CD4-positive, alpha-beta memory T cell (primary cell): ENCODE measurements around the gene FSTL4. TPM values are rescaled to one million over a fixed set of nuclear protein-coding genes. Genes with fewer than 3 reads are reported as not detected.

ENCODE experiments used
- CTCF ChIA-PET: fragments of 350-600 bp; sonication (Branson Sonifier 250); formaldehyde crosslinking; loops from one replicate; lab custom pipeline; 2021; ENCODE audit warnings: inconsistent platforms; ENCODE audit not compliant: partially characterized antibody; lab: Charles Lee
- POLR2A ChIA-PET: fragments of 350-600 bp; sonication (Branson Sonifier 250); formaldehyde crosslinking; loops from one replicate; lab custom pipeline; 2021; ENCODE audit not compliant: partially characterized antibody; lab: Charles Lee
- DNase-seq, 5 donors: peaks; one replicate each; pipeline versions ENCODE4 v3.0.0 to v3.0.0-alpha.2; 2020 to 2022; ENCODE audit warnings: mixed read lengths in 1 of 5
- H3K27ac ChIP-seq: one replicate; pipeline ENCODE4 v1.7.0; 2013; ENCODE audit warnings: low read depth, low read length
- H3K27me3 ChIP-seq: 2 replicates; pipeline ENCODE4 v1.7.0; 2013; ENCODE audit warnings: mild to moderate bottlenecking, low read length, moderate library complexity; ENCODE audit not compliant: insufficient read depth
- H3K36me3 ChIP-seq: 2 replicates; pipeline ENCODE4 v1.7.0; 2013; ENCODE audit warnings: mild to moderate bottlenecking, low read length, moderate library complexity; ENCODE audit not compliant: insufficient read depth
- H3K4me1 ChIP-seq: 2 replicates; pipeline ENCODE4 v1.7.0; 2013; ENCODE audit warnings: mild to moderate bottlenecking, low read length, moderate library complexity; ENCODE audit not compliant: insufficient read depth
- H3K4me3 ChIP-seq, 2 donors: one replicate each; pipeline ENCODE4 v1.7.0; 2013; ENCODE audit warnings: low read length in 2 of 2, mild to moderate bottlenecking in 1 of 2
- H3K9me3 ChIP-seq, 2 donors: one replicate each; pipeline ENCODE4 v1.7.0; 2013; ENCODE audit warnings: low read length in 2 of 2, control low read depth in 1 of 2; ENCODE audit not compliant: control insufficient read depth in 1 of 2
- H3K27ac Mint-ChIP-seq, 7 donors: one replicate each; pipeline ENCODE4 v1.8.0; 2020 to 2021; ENCODE audit warnings: mixed read lengths in 7 of 7, mild to moderate bottlenecking in 6 of 7, inconsistent platforms in 3 of 7, moderate library complexity in 3 of 7
- H3K27me3 Mint-ChIP-seq, 2 donors: one replicate each; pipeline ENCODE4 v1.8.0; 2020 to 2021; ENCODE audit warnings: mixed read lengths in 2 of 2
- H3K36me3 Mint-ChIP-seq, 2 donors: one replicate each; pipeline ENCODE4 v1.8.0; 2020 to 2021; ENCODE audit warnings: mixed read lengths in 2 of 2, inconsistent platforms in 1 of 2, mild to moderate bottlenecking in 1 of 2
- H3K4me1 Mint-ChIP-seq, 4 donors: one replicate each; pipeline ENCODE4 v1.8.0; 2020 to 2021; ENCODE audit warnings: mixed read lengths in 4 of 4, mild to moderate bottlenecking in 1 of 4
- H3K4me3 Mint-ChIP-seq, 8 donors: one replicate each; pipeline ENCODE4 v1.8.0; 2020 to 2021; ENCODE audit warnings: mixed read lengths in 8 of 8, mild to moderate bottlenecking in 7 of 8, moderate library complexity in 6 of 8, inconsistent platforms in 3 of 8
- H3K9me3 Mint-ChIP-seq, 8 donors: one replicate each; pipeline ENCODE4 v1.8.0; 2020 to 2021; ENCODE audit warnings: mixed read lengths in 8 of 8, mild to moderate bottlenecking in 5 of 8, inconsistent platforms in 3 of 8, moderate library complexity in 1 of 8
- intact Hi-C: fragments of 100-400 bp; cut with micrococcal nuclease; formaldehyde crosslinking; loops from one replicate; pipeline ENCODE4 v1.15.1; 2023
- polyA plus RNA-seq, 2 donors: library from polyadenylated mRNA; unstranded; fragments of 300-500 nt; fragmentation: Illumina TruSeq; gene quantifications; one replicate each; pipeline ENCODE4 v1.2.3, GENCODE V29; 2021
- total RNA-seq, 2 experiments: library from RNA; stranded (reverse); gene quantifications; one replicate each; pipeline ENCODE4 v1.2.3, GENCODE V29; 2021

FSTL4 gene
- total and polyA plus RNA-seq, 4 experiments from 2014 or later, result not detected

GRCh38 chr5:133340002-133340755 lies 272.2 kb downstream of the FSTL4 start:
- H3K27ac ChIP-seq, result no peak overlapping the region
- H3K4me3 Mint-ChIP-seq, result no peak overlapping the region
- intact Hi-C loops, result no loop called here
- H3K27me3 ChIP-seq, result no peaks in the 10 kb centered on the region
- POLR2A ChIA-PET, result no interaction called here
- H3K9me3 Mint-ChIP-seq, result peaks cover 0 to 2% (median 0%) of the 10 kb centered on the region in 8 donors
- H3K36me3 ChIP-seq, result no peaks in the 10 kb centered on the region
- no peaks in the 10 kb centered on the region for H3K36me3 Mint-ChIP-seq
- H3K4me3 ChIP-seq, result no peak overlapping the region
- DNase-seq, result no peak
- no peak overlapping the region for H3K27ac Mint-ChIP-seq
- peaks cover 0 to 1% of the 10 kb centered on the region in 2 donors for H3K27me3 Mint-ChIP-seq
- no peaks in the 10 kb centered on the region for H3K4me1 Mint-ChIP-seq
- no peaks in the 10 kb centered on the region for H3K9me3 ChIP-seq
- CTCF ChIA-PET, result no interaction called here
- no peaks in the 10 kb centered on the region for H3K4me1 ChIP-seq

- H3K4me1 Mint-ChIP-seq, result no peaks in the 10 kb centered on the region
- Histone ChIP-seq H3K4me1 (no peaks in the 10 kb centered on the region), H3K27ac (no peak overlapping the region), H3K4me3 (no peak overlapping the region), H3K9me3 (no peaks in the 10 kb centered on the region), H3K27me3 (no peaks in the 10 kb centered on the region), H3K36me3 (no peaks in the 10 kb centered on the region)
- H3K27ac Mint-ChIP-seq, result peak overlapping the region in 1 of 7 donors; percentile 52
- peaks cover 0 to 2% (median 0%) of the 10 kb centered on the region in 8 donors for H3K9me3 Mint-ChIP-seq
- H3K27me3 Mint-ChIP-seq, result peaks cover 0 to 1% of the 10 kb centered on the region in 2 donors
- intact Hi-C loops, result no loop called here
- DNase-seq, result no peak
- ChIA-PET CTCF (no interaction called here), POLR2A (no interaction called here)
- H3K36me3 Mint-ChIP-seq, result no peaks in the 10 kb centered on the region
- H3K4me3 Mint-ChIP-seq, result no peak overlapping the region
Measured at GRCh38 chr5:133338504-133339355, 273.6 kb downstream of the FSTL4 start.

DNA sequence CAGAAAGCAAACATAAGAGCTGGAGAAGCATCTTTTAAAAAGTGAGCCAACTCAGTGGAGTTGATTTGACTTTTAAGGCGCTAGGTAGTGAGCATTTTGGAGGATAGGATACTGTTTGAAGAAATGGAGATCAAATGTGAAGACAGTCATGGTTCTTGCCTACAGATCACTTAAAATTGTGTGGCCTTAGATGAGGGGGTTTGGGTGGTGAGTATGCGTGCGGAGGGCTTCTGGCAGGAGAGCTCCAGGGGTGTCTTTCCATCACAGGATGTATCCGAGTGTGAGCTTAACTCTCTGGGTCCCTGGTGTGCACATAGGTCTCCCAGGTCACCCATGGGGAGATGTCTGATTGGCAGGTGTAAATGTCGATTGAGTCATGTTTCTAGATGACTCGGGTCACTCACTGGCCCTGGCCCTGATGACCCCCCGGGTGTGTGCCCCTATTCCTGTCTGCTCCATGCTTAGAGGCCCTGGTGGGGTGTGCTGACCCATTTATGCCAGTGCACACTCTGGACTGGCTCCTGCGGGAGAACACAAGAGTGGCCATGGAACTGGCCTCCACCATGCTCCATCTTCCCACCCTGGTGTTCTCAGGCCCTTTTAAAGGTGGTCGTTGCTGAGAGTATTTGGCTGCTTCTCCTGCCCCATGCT lies 274.4 kb downstream of the FSTL4 start:
- CTCF ChIA-PET, result no interaction called here

DNA sequence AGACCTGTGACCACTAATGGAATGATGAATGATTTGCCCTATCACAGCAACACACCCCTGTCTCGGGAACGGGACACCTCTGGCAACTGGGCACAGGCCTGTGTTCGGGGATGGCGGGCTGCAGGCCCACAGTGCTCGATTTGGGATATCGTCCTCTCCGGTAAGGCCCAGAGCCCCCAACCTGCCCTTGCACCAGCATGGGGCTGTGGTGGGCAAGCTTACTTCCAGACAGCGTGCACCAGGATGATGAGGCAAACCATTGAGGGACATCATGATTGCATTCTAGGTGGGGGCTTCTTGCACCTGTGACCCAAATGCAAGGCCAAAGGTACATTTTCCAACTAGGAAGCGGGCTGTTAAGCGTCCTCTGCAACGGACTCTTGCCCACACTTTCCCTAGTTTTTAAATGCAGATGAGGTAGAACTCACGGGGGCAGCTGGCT lies 275.4 kb downstream of the FSTL4 start:
- H3K9me3 ChIP-seq, result no peaks in the 10 kb centered on the region
- Mint-ChIP-seq H3K9me3 (peaks cover 0 to 2% (median 0%) of the 10 kb centered on the region in 8 donors), H3K27ac (no peak overlapping the region), H3K4me1 (peaks cover 0 to 7% (median under 1%) of the 10 kb centered on the region in 4 donors), H3K4me3 (no peak overlapping the region), H3K36me3 (no peaks in the 10 kb centered on the region), H3K27me3 (peaks cover 0 to 3% of the 10 kb centered on the region in 2 donors)
- no peak overlapping the region for H3K27ac ChIP-seq
- intact Hi-C loops, result no loop called here
- POLR2A ChIA-PET, result no interaction called here
- no peaks in the 10 kb centered on the region for H3K27me3 ChIP-seq
- CTCF ChIA-PET, result no interaction called here
- no peak overlapping the region for H3K4me3 ChIP-seq
- H3K36me3 ChIP-seq, result no peaks in the 10 kb centered on the region
- H3K4me1 ChIP-seq, result no peaks in the 10 kb centered on the region
- DNase-seq, result no peak

More for the DNA sequence above, 274.4 kb downstream of the FSTL4 start:
- no peaks in the 10 kb centered on the region for H3K36me3 Mint-ChIP-seq
- H3K27ac Mint-ChIP-seq, result no peak overlapping the region
- peaks cover 0 to 2% (median under 1%) of the 10 kb centered on the region in 4 donors for H3K4me1 Mint-ChIP-seq
- no peaks in the 10 kb centered on the region for H3K4me1 ChIP-seq
- intact Hi-C loops, result no loop called here
- H3K4me3 ChIP-seq, result no peak overlapping the region
- POLR2A ChIA-PET, result no interaction called here
- no peaks in the 10 kb centered on the region for H3K27me3 ChIP-seq
- H3K4me3 Mint-ChIP-seq, result no peak overlapping the region
- peaks cover 0 to 2% of the 10 kb centered on the region in 2 donors for H3K27me3 Mint-ChIP-seq
- H3K9me3 ChIP-seq, result no peaks in the 10 kb centered on the region
- peaks cover 0 to 2% (median 0%) of the 10 kb centered on the region in 8 donors for H3K9me3 Mint-ChIP-seq
- H3K27ac ChIP-seq, result no peak overlapping the region
- no peaks in the 10 kb centered on the region for H3K36me3 ChIP-seq
- no peak for DNase-seq

DNA sequence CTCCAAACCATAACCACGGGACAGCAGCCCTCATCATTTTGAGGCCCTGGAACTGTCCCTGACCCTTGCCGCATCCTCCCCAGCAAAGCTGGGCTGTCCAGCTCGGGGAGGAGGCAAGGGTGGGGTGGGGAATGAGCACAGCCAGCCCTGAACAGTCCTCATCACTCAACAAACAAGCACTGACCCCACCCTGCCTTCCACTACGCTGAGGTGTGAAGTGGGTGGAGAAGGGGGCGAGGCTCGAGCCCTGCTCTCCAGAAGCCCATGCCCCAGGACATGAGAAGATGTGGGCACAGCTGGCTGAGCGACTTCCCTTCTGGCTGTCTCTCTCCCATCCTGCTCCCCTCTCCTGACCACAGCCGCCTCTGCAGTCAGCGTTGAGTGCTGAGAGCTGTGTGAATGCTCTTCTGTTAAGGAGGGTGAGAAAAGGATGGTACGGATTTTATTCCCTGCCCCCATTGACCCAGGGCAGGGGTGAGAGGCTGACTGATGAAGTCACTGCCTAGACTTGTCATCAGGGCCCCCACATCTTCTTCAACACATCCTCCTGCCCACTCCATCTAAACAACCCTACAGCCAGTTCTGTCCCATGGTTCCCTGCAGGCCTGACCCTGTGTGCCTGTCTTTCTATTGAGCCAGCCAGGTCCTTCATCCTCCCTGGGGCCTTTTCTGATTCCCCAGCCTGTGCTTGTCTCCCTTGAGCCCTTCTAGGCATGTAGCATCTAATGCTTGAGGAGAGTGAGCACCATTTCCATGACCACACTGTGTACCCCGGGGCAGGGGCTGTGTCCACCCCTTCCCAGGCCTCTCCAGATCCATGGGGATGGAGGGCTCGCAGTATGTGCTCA lies 276.0 kb downstream of the FSTL4 start:
- Histone ChIP-seq H3K4me3 (no peak overlapping the region), H3K9me3 (no peaks in the 10 kb centered on the region), H3K27ac (no peak overlapping the region), H3K27me3 (no peaks in the 10 kb centered on the region), H3K4me1 (no peaks in the 10 kb centered on the region), H3K36me3 (no peaks in the 10 kb centered on the region)
- intact Hi-C loops, result no loop called here
- peaks cover 0 to 3% of the 10 kb centered on the region in 2 donors for H3K27me3 Mint-ChIP-seq
- POLR2A ChIA-PET, result no interaction called here
- H3K36me3 Mint-ChIP-seq, result no peaks in the 10 kb centered on the region
- H3K4me3 Mint-ChIP-seq, result no peak overlapping the region
- no peak overlapping the region for H3K27ac Mint-ChIP-seq
- peaks cover 0 to 7% (median under 1%) of the 10 kb centered on the region in 4 donors for H3K4me1 Mint-ChIP-seq
- no peak for DNase-seq
- CTCF ChIA-PET, result no interaction called here
- no peaks in the 10 kb centered on the region for H3K9me3 Mint-ChIP-seq

DNA sequence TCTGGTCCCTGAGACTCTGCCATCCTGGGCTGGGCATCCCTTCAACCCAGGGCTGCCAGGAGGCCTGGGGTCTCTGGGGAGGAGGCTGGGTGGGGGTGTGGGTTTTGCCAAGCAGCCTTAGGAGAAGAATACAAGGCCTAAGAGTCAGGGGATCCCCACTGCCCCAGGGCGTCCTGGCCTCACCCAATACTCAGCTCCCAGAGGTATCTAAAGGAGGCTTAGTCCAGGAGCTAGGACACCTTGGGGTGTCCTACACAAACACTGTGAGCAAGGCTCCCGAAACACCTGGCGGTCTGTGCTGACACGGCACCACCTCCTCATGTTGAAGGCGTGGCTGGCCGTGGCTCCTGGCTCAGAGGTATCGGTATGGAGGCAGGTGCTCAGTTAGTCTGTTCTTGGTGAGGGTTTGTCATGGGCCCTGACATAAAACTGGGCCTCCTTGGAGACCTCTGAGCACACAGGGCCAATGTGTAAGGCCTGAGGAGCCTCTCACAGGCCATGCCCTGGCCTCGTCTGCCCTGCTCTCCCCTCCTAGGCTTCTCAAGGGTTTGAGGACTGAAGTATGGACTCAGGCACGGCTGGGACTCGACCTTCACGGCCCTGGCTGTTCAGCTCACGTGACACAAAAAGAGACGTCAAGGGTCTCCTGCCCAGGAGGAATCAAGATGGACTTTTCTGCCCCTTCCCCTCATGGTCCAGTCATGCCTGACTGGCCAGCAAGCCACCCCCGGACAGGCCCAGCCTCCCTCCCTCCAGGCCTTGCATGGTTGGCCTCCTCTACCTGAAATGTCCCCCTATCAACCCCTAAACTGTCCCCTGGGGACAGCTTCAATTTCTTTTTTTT lies 277.3 kb downstream of the FSTL4 start:
- peaks cover 0 to 7% (median under 1%) of the 10 kb centered on the region in 4 donors for H3K4me1 Mint-ChIP-seq
- H3K4me3 Mint-ChIP-seq, result no peak overlapping the region
- H3K27ac ChIP-seq, result no peak overlapping the region
- H3K9me3 ChIP-seq, result no peaks in the 10 kb centered on the region
- no peak overlapping the region for H3K27ac Mint-ChIP-seq
- no peak overlapping the region for H3K4me3 ChIP-seq
- no peaks in the 10 kb centered on the region for H3K36me3 ChIP-seq
- intact Hi-C loops, result no loop called here
- no peaks in the 10 kb centered on the region for H3K27me3 ChIP-seq
- no peaks in the 10 kb centered on the region for H3K4me1 ChIP-seq
- ChIA-PET POLR2A (no interaction called here), CTCF (no interaction called here)
- H3K36me3 Mint-ChIP-seq, result no peaks in the 10 kb centered on the region
- no peak for DNase-seq
- peaks cover 0 to 3% of the 10 kb centered on the region in 2 donors for H3K27me3 Mint-ChIP-seq
- H3K9me3 Mint-ChIP-seq, result no peaks in the 10 kb centered on the region
